ENCODE measurements around the gene TCHHL1.

- TF ChIP-seq CTCF (IDR thresholded peaks at IDR 0.05; ENCODE audit: low read length), result no peak
- TF ChIP-seq EZH2 (IDR thresholded peaks at IDR 0.05; ENCODE audit: borderline replicate concordance, low read length), result no peak
These were observed 38.8 kb upstream of the TCHHL1 start for GRCh38 chr1:152127673-152128072.

Data from OCI-LY1 (cell line).